DOHH2 (cell line): ENCODE results near the gene RIC8A.
A peak's percentile ranks its signal among the peaks of the same experiment; 100 is the strongest.
"Not testable (repeated sequence)": the region's sequence is repeated elsewhere in the genome, so short reads cannot be mapped to it uniquely, and the experiment has no call there.

Experiments
- EZH2phosphoT487 ChIP-seq: fragments of 200-600 bp; sonication (generic); IDR thresholded peaks from 2 replicates; pipeline ENCODE4 v1.6.1; 2017; ENCODE audit warnings: borderline replicate concordance, mild to moderate bottlenecking, antibody characterized with exemption, low read length, moderate library complexity, mixed read lengths
- TF ChIP-seq, protein P1 (sequence below): fragments of 200-600 bp; sonication (generic); IDR thresholded peaks from one replicate; pipeline ENCODE4 v1.5.1; 2014; ENCODE audit warnings: antibody characterized with exemption, mild to moderate bottlenecking, low read depth, low read length; ENCODE audit not compliant: poor library complexity, severe bottlenecking

DNA sequence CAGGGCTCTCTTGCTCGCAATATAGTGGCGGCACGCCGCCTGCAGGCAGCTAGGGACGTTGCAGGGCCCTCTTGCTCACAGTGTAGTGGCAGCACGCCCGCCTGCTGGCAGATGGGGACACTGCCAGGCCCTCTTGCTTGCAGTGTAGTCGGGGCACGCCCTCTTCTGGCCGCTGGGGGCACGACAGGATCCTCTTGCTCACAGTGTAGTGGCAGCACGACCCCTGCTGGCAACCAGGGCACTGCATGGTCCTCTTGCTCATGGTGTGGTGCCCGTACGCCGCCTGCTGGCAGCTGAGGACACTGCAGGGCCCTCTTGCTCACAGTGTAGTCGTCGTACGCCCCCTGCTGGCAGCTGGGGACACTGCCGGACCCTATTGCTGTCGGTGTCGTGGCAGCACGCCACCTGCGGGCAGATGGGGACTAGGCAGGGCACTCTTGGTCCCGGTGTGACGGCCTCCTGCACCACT lies 17.6 kb upstream of the RIC8A start:
- TF ChIP-seq, protein P1, sequence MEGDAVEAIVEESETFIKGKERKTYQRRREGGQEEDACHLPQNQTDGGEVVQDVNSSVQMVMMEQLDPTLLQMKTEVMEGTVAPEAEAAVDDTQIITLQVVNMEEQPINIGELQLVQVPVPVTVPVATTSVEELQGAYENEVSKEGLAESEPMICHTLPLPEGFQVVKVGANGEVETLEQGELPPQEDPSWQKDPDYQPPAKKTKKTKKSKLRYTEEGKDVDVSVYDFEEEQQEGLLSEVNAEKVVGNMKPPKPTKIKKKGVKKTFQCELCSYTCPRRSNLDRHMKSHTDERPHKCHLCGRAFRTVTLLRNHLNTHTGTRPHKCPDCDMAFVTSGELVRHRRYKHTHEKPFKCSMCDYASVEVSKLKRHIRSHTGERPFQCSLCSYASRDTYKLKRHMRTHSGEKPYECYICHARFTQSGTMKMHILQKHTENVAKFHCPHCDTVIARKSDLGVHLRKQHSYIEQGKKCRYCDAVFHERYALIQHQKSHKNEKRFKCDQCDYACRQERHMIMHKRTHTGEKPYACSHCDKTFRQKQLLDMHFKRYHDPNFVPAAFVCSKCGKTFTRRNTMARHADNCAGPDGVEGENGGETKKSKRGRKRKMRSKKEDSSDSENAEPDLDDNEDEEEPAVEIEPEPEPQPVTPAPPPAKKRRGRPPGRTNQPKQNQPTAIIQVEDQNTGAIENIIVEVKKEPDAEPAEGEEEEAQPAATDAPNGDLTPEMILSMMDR = peak; percentile 19
- TF ChIP-seq EZH2phosphoT487 = not testable (repeated sequence)
